ENCODE data around the gene CPLX1.
"Not testable (repeated sequence)": the region's sequence is repeated elsewhere in the genome, so short reads cannot be mapped to it uniquely, and the experiment has no call there.

Gene CPLX1

GRCh38 chr4:772118-772517 is 53.8 kb downstream of the CPLX1 start:
- no peak for DNase-seq

GRCh38 chr4:771464-771863 is 54.5 kb downstream of the CPLX1 start:
- DNase-seq: no peak

- DNase-seq: no peak
Observed at GRCh38 chr4:770022-770421, 55.9 kb downstream of the CPLX1 start.

- no peak for DNase-seq
Observed at GRCh38 chr4:769511-769910, 56.4 kb downstream of the CPLX1 start.

- no peak for DNase-seq
Observed at GRCh38 chr4:768995-769394, 56.9 kb downstream of the CPLX1 start.

- DNase-seq: no peak
Observed at GRCh38 chr4:768076-768475, 57.9 kb downstream of the CPLX1 start.

- no peak for DNase-seq
Observed at GRCh38 chr4:766559-767283, 59.2 kb downstream of the CPLX1 start.

- DNase-seq: no peak
Observed at GRCh38 chr4:766152-766515, 59.8 kb downstream of the CPLX1 start.

GRCh38 chr4:764405-765169 is 61.3 kb downstream of the CPLX1 start:
- no peak for DNase-seq

GRCh38 chr4:763922-764321 is 62.0 kb downstream of the CPLX1 start:
- no peak for DNase-seq

GRCh38 chr4:763191-763810 is 62.6 kb downstream of the CPLX1 start:
- DNase-seq: no peak

GRCh38 chr4:762211-763190 is 63.4 kb downstream of the CPLX1 start:
- no peak for DNase-seq

GRCh38 chr4:761739-762138 is 64.2 kb downstream of the CPLX1 start:
- DNase-seq: no peak

GRCh38 chr4:761086-761485 is 64.8 kb downstream of the CPLX1 start:
- no peak for DNase-seq

- no peak for DNase-seq
Observed at GRCh38 chr4:760616-761015, 65.3 kb downstream of the CPLX1 start.

GRCh38 chr4:759810-760209 is 66.1 kb downstream of the CPLX1 start:
- not testable (repeated sequence) for DNase-seq

- no peak for DNase-seq
Observed at GRCh38 chr4:757111-757510, 68.8 kb downstream of the CPLX1 start.

- DNase-seq: no peak
Observed at GRCh38 chr4:754221-755120, 71.5 kb downstream of the CPLX1 start.

- not testable (repeated sequence) for DNase-seq
Observed at GRCh38 chr4:753186-753585, 72.7 kb downstream of the CPLX1 start.

GRCh38 chr4:752196-752861 is 73.6 kb downstream of the CPLX1 start:
- DNase-seq: no peak

- DNase-seq: no peak
Observed at GRCh38 chr4:751676-752075, 74.3 kb downstream of the CPLX1 start.

All from stimulated activated naive CD4-positive, alpha-beta T cell treated with Interleukin-2 at 50 U/mL for 16 hours (primary cell).